DOHH2 (cell line): Measurements from ENCODE around the gene ATP8B2.

Experiments used
- H3F3A ChIP-seq: fragments of 200-600 bp; sonication (generic), shearing (Covaris generic); 2 replicates; pipeline ENCODE4 v1.6.0; 2016; ENCODE audit warnings: antibody characterized with exemption, mild to moderate bottlenecking; ENCODE audit not compliant: control insufficient read depth, insufficient read depth
- H3K27ac ChIP-seq: fragments of 200-600 bp; sonication (generic); 2 replicates; pipeline ENCODE4 v1.5.1; 2014; ENCODE audit warnings: low read depth, mild to moderate bottlenecking, low read length, moderate library complexity
- H3K27me3 ChIP-seq: fragments of 200-600 bp; sonication (generic); 2 replicates; pipeline ENCODE4 v1.6.1; 2014; ENCODE audit warnings: mild to moderate bottlenecking, low read length, mixed read lengths; ENCODE audit not compliant: control insufficient read depth
- H3K36me3 ChIP-seq: fragments of 200-600 bp; sonication (generic); 2 replicates; pipeline ENCODE4 v1.6.1; 2014; ENCODE audit warnings: mild to moderate bottlenecking, low read length, moderate library complexity, mixed read lengths; ENCODE audit not compliant: control insufficient read depth
- H3K4me1 ChIP-seq: fragments of 200-600 bp; sonication (generic); 2 replicates; pipeline ENCODE4 v1.6.1; 2014; ENCODE audit warnings: mild to moderate bottlenecking, low read length, mixed read lengths; ENCODE audit not compliant: control insufficient read depth
- H3K4me2 ChIP-seq: fragments of 200-600 bp; sonication (generic); 2 replicates; pipeline ENCODE4 v1.6.0; 2014; ENCODE audit warnings: mild to moderate bottlenecking, low read length, moderate library complexity
- H3K4me3 ChIP-seq: fragments of 200-600 bp; sonication (generic); 2 replicates; pipeline ENCODE4 v1.5.1; 2014; ENCODE audit warnings: mild to moderate bottlenecking, low read length, mixed read lengths
- H3K79me2 ChIP-seq: fragments of 200-600 bp; sonication (generic); 2 replicates; pipeline ENCODE4 v1.6.1; 2014; ENCODE audit warnings: mild to moderate bottlenecking, low read length, mixed read lengths; ENCODE audit not compliant: control insufficient read depth
- H3K9me2 ChIP-seq: fragments of 200-600 bp; sonication (generic); replicated peaks from 2 replicates; pipeline ENCODE4 v1.6.1; 2014; ENCODE audit warnings: mild to moderate bottlenecking, low read length, mixed read lengths; ENCODE audit not compliant: control insufficient read depth
- H3K9me3 ChIP-seq: fragments of 200-600 bp; sonication (generic); 2 replicates; pipeline ENCODE4 v1.6.1; 2014; ENCODE audit warnings: antibody characterized with exemption, low read length, mixed read lengths; ENCODE audit not compliant: control insufficient read depth, insufficient read depth
- H4K20me1 ChIP-seq: fragments of 200-600 bp; sonication (generic); 2 replicates; pipeline ENCODE4 v1.6.0; 2014; ENCODE audit warnings: low read depth, mild to moderate bottlenecking, antibody characterized with exemption, low read length, moderate library complexity; ENCODE audit not compliant: control insufficient read depth, insufficient read depth
- EZH2phosphoT487 ChIP-seq: fragments of 200-600 bp; sonication (generic); IDR thresholded peaks from 2 replicates; pipeline ENCODE4 v1.6.1; 2017; ENCODE audit warnings: borderline replicate concordance, mild to moderate bottlenecking, antibody characterized with exemption, low read length, moderate library complexity, mixed read lengths
- TF ChIP-seq, protein P1 (sequence below): fragments of 200-600 bp; sonication (generic); IDR thresholded peaks from one replicate; pipeline ENCODE4 v1.5.1; 2014; ENCODE audit warnings: antibody characterized with exemption, mild to moderate bottlenecking, low read depth, low read length; ENCODE audit not compliant: poor library complexity, severe bottlenecking

Gene ATP8B2

GRCh38 chr1:154386643-154387352, 61.5 kb downstream of the ATP8B2 start:
- no peak overlapping the region for H3K4me3 ChIP-seq

DNA sequence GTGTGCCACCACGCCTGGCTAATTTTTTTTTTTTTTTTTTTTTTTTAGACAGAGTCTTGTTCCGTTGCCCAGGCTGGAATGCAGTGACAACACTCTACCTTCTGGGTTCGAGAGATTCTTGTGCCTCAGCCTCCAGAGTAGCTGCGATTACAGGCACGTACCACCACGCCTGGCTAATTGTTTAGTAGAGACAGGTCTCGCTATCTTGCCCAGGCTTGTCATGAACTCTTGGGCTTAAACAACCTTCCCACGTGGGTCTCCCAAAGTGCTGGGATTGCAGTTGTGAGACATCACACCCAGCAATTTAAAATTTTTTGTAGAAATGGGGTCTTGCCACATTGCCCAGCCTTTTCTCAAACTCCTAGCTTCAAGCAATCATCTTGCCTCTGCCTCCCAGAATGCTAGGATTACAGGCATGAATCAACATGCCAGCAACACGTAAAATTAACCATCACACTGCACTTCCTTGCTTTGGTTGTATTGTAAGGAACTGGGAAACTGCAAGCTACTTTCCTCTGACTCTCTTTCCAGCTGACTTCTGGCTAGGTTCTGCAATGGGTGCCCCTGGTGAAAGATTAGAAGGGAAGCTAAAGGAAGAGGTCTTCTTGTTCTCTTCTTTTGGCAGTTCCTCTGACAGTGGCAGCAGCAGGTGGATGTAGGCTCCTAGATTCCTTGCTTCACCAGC, 65.9 kb downstream of the ATP8B2 start:
- H3K4me2 ChIP-seq = no peak overlapping the region
- H3K79me2 ChIP-seq = no peaks in the 10 kb centered on the region
- no peak overlapping the region for H3K27ac ChIP-seq
- H3K9me3 ChIP-seq = 0 out of 2 replicates have a peak, but pooled peaks cover 3% of the 10 kb centered on the region
- no peaks in the 10 kb centered on the region for H3K27me3 ChIP-seq
- H3F3A ChIP-seq = no peaks in the 10 kb centered on the region
- no peak overlapping the region for H3K4me3 ChIP-seq
- no peaks in the 10 kb centered on the region for H3K9me2 ChIP-seq
- TF ChIP-seq, protein P1, sequence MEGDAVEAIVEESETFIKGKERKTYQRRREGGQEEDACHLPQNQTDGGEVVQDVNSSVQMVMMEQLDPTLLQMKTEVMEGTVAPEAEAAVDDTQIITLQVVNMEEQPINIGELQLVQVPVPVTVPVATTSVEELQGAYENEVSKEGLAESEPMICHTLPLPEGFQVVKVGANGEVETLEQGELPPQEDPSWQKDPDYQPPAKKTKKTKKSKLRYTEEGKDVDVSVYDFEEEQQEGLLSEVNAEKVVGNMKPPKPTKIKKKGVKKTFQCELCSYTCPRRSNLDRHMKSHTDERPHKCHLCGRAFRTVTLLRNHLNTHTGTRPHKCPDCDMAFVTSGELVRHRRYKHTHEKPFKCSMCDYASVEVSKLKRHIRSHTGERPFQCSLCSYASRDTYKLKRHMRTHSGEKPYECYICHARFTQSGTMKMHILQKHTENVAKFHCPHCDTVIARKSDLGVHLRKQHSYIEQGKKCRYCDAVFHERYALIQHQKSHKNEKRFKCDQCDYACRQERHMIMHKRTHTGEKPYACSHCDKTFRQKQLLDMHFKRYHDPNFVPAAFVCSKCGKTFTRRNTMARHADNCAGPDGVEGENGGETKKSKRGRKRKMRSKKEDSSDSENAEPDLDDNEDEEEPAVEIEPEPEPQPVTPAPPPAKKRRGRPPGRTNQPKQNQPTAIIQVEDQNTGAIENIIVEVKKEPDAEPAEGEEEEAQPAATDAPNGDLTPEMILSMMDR = no peak
- no peak for TF ChIP-seq EZH2phosphoT487
- H4K20me1 ChIP-seq = no peaks in the 10 kb centered on the region
- peaks cover 5% of the 10 kb centered on the region for H3K4me1 ChIP-seq
- H3K36me3 ChIP-seq = no peaks in the 10 kb centered on the region

More at GRCh38 chr1:154386643-154387352, 61.5 kb downstream of the ATP8B2 start:
- TF ChIP-seq EZH2phosphoT487 = no peak
- TF ChIP-seq, protein P1 = no peak
- Histone ChIP-seq H3K79me2 (no peaks in the 10 kb centered on the region), H4K20me1 (no peaks in the 10 kb centered on the region), H3K9me3 (0 out of 2 replicates have a peak, but pooled peaks cover 3% of the 10 kb centered on the region), H3K4me2 (peak overlapping the region; percentile 18), H3F3A (no peaks in the 10 kb centered on the region), H3K27ac (no peak overlapping the region), H3K9me2 (no peaks in the 10 kb centered on the region), H3K36me3 (no peaks in the 10 kb centered on the region), H3K27me3 (no peaks in the 10 kb centered on the region), H3K4me1 (peaks cover 16% of the 10 kb centered on the region)

DNA sequence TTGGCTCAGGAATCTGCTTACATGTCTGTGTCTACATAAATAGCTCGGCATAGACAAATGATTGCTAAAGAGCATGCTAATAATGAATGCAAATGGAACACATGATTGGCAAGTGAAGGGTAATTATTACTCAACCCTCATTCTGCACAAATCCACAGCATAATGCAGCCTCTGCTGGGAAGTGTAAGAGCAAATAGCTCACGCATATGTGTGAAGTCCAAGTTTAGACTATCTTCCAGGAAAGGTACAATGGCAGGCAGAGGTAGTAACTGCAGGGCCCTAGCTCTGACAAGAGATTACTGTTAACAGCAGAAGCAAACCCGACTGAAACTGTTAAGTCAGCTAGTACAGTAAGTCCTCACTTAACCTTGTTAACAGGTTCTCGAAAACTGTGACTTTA, 72.8 kb downstream of the ATP8B2 start:
- Histone ChIP-seq H3K36me3 (no peaks in the 10 kb centered on the region), H3K4me2 (no peak overlapping the region), H3K79me2 (no peaks in the 10 kb centered on the region), H3F3A (no peaks in the 10 kb centered on the region), H3K4me1 (no peaks in the 10 kb centered on the region), H3K9me3 (no peaks in the 10 kb centered on the region), H3K27ac (no peak overlapping the region), H3K4me3 (no peak overlapping the region), H3K27me3 (peaks cover 5% of the 10 kb centered on the region), H3K9me2 (no peaks in the 10 kb centered on the region), H4K20me1 (no peaks in the 10 kb centered on the region)
- TF ChIP-seq EZH2phosphoT487 = no peak
- TF ChIP-seq, protein P1 = no peak
